Nephron (organoid): ENCODE results near the gene WDR13.

ENCODE experiments used
- H3K27ac Mint-ChIP-seq, 3 experiments: 2 replicates each; pipeline ENCODE4 v1.8.0; 2020; ENCODE audit warnings: mixed read lengths in 3 of 3, mild to moderate bottlenecking in 2 of 3, moderate library complexity in 1 of 3
- H3K27me3 Mint-ChIP-seq: 2 replicates; pipeline ENCODE4 v1.8.0; 2021; ENCODE audit warnings: low read depth, mild to moderate bottlenecking, moderate library complexity, mixed read lengths
- H3K36me3 Mint-ChIP-seq: 2 replicates; pipeline ENCODE4 v1.8.0; 2020; ENCODE audit warnings: low read depth, mixed read lengths
- H3K4me1 Mint-ChIP-seq: 2 replicates; pipeline ENCODE4 v1.8.0; 2020; ENCODE audit warnings: mixed read lengths
- H3K4me3 Mint-ChIP-seq, 3 experiments: 2 replicates each; pipeline ENCODE4 v1.8.0; 2020; ENCODE audit warnings: mild to moderate bottlenecking in 3 of 3, mixed read lengths in 3 of 3, moderate library complexity in 2 of 3
- H3K9me3 Mint-ChIP-seq: 2 replicates; pipeline ENCODE4 v1.8.0; 2020; ENCODE audit warnings: mixed read lengths
- TF ChIP-seq, protein P1 (sequence below), 3 experiments: fragments of 200-600 bp; sonication (generic); IDR thresholded peaks; one replicate each; pipeline ENCODE4 v1.5.0; 2021; ENCODE audit warnings: antibody characterized with exemption in 3 of 3; ENCODE audit not compliant: unreplicated experiment in 3 of 3

Gene WDR13

GRCh38 chrX:48613502-48614160, 16.3 kb downstream of the WDR13 start:
- Mint-ChIP-seq H3K9me3 (peaks cover 7% of the 10 kb centered on the region), H3K4me3 (no peak overlapping the region), H3K27ac (no peak overlapping the region), H3K36me3 (peaks cover 4% of the 10 kb centered on the region), H3K27me3 (no peaks in the 10 kb centered on the region), H3K4me1 (no peaks in the 10 kb centered on the region)
- TF ChIP-seq, protein P1, sequence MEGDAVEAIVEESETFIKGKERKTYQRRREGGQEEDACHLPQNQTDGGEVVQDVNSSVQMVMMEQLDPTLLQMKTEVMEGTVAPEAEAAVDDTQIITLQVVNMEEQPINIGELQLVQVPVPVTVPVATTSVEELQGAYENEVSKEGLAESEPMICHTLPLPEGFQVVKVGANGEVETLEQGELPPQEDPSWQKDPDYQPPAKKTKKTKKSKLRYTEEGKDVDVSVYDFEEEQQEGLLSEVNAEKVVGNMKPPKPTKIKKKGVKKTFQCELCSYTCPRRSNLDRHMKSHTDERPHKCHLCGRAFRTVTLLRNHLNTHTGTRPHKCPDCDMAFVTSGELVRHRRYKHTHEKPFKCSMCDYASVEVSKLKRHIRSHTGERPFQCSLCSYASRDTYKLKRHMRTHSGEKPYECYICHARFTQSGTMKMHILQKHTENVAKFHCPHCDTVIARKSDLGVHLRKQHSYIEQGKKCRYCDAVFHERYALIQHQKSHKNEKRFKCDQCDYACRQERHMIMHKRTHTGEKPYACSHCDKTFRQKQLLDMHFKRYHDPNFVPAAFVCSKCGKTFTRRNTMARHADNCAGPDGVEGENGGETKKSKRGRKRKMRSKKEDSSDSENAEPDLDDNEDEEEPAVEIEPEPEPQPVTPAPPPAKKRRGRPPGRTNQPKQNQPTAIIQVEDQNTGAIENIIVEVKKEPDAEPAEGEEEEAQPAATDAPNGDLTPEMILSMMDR (IDR thresholded peaks at IDR 0.05; ENCODE audit: unreplicated experiment in 3 of 3): no peak

GRCh38 chrX:48616576-48616975, 19.3 kb downstream of the WDR13 start:
- Mint-ChIP-seq H3K4me3 (no peak overlapping the region), H3K4me1 (no peaks in the 10 kb centered on the region), H3K27ac (no peak overlapping the region), H3K36me3 (peaks cover 2% of the 10 kb centered on the region), H3K27me3 (no peaks in the 10 kb centered on the region), H3K9me3 (peaks cover 6% of the 10 kb centered on the region)
- TF ChIP-seq, protein P1 (IDR thresholded peaks at IDR 0.05; ENCODE audit: unreplicated experiment in 3 of 3): no peak

DNA sequence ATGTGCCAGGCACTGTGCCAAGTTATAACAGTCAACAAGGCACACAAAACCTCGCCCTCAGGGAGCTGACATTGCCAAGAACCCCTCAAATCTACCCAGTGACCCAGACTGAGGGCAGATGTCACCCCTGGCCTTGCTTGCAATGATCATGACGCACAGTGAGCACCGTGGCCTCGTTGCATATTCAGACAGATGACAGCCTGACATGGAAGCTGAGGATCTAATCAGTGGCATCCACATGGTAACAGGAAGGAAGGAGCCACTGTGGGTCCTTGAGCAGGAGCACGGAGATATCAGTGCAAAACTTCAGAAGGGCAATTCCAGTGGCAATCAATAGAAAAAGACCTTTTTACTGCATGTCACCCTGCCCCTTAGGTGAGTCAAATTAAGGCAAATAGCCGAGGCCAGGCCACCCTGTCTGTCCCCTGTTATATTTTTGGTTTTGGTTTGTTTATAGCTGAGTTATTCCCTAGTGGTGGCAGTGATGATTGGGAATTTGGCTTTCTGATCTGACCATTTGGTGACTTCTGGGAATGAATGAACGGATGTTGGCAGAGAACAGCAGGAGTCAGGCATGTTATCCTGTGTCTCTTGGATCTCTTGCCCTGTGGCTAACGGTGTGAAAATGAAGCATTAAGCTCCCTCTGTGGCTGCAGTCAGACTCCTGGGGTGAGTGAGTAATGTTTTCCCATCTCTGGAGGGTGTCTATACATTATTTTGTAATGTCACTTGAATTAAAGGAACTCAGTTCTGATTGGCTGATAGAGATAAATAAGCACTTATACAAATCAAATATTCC, 20.4 kb downstream of the WDR13 start:
- Mint-ChIP-seq H3K4me3 (no peak overlapping the region), H3K9me3 (peaks cover 3% of the 10 kb centered on the region), H3K27ac (no peak overlapping the region), H3K4me1 (no peaks in the 10 kb centered on the region), H3K27me3 (no peaks in the 10 kb centered on the region), H3K36me3 (no peaks in the 10 kb centered on the region)
- TF ChIP-seq, protein P1 (IDR thresholded peaks at IDR 0.05; ENCODE audit: unreplicated experiment in 3 of 3): no peak

- H3K9me3 Mint-ChIP-seq: peaks cover 3% of the 10 kb centered on the region
- no peaks in the 10 kb centered on the region for H3K27me3 Mint-ChIP-seq
- TF ChIP-seq, protein P1 (IDR thresholded peaks at IDR 0.05; ENCODE audit: unreplicated experiment in 3 of 3): no peak
- peaks cover 5% of the 10 kb centered on the region for H3K4me1 Mint-ChIP-seq
- H3K36me3 Mint-ChIP-seq: no peaks in the 10 kb centered on the region
- H3K4me3 Mint-ChIP-seq: no peak overlapping the region
- H3K27ac Mint-ChIP-seq: no peak overlapping the region
Measured at GRCh38 chrX:48626401-48627298, 29.4 kb downstream of the WDR13 start.

- Mint-ChIP-seq H3K9me3 (peaks cover 7% of the 10 kb centered on the region), H3K4me1 (peaks cover 5% of the 10 kb centered on the region), H3K36me3 (no peaks in the 10 kb centered on the region), H3K4me3 (peak overlapping the region in 2 of 3 experiments; percentile 11 to 36), H3K27ac (peak overlapping the region in 2 of 3 experiments; percentile 72 to 78), H3K27me3 (no peaks in the 10 kb centered on the region)
- TF ChIP-seq, protein P1 (IDR thresholded peaks at IDR 0.05; ENCODE audit: unreplicated experiment in 3 of 3): peak; percentile 42 to 59 (median 51)
Measured at GRCh38 chrX:48631376-48632090, 34.2 kb downstream of the WDR13 start.
